Hepatocyte (in vitro differentiated cells): Measurements from ENCODE around the gene SCARF2. TPM values are rescaled to one million over a fixed set of nuclear protein-coding genes. Genes with fewer than 3 reads are reported as not detected.

ENCODE experiments used
- DNase-seq: peaks from one replicate; pipeline ENCODE4 v3.0.0-alpha.2; 2016; ENCODE audit warnings: low spot score
- H2AFZ ChIP-seq: fragments of 200-600 bp; sonication (generic); 2 replicates; pipeline ENCODE4 v1.6.0; 2016; ENCODE audit warnings: antibody characterized with exemption, mild to moderate bottlenecking
- H3K27ac ChIP-seq: fragments of 200-600 bp; sonication (generic); 2 replicates; pipeline ENCODE4 v1.5.1; 2016; ENCODE audit warnings: mild to moderate bottlenecking
- H3K27me3 ChIP-seq: fragments of 200-600 bp; sonication (generic); 2 replicates; pipeline ENCODE4 v1.6.1; 2016
- H3K36me3 ChIP-seq: fragments of 200-600 bp; sonication (generic); replicated peaks from 2 replicates; pipeline ENCODE4 v1.5.1; 2016; ENCODE audit warnings: low read depth; ENCODE audit not compliant: insufficient read depth
- H3K4me1 ChIP-seq: fragments of 200-600 bp; sonication (generic); 2 replicates; pipeline ENCODE4 v1.5.1; 2016; ENCODE audit warnings: mild to moderate bottlenecking, moderate library complexity; ENCODE audit not compliant: insufficient read depth
- H3K4me2 ChIP-seq: fragments of 200-600 bp; sonication (generic); 2 replicates; pipeline ENCODE4 v1.6.0; 2016
- H3K4me3 ChIP-seq: fragments of 200-600 bp; sonication (generic); 2 replicates; pipeline ENCODE4 v1.5.1; 2016; ENCODE audit warnings: mild to moderate bottlenecking
- H3K79me2 ChIP-seq: fragments of 200-600 bp; sonication (generic); 2 replicates; pipeline ENCODE4 v1.6.0; 2017; ENCODE audit warnings: mild to moderate bottlenecking
- H3K9me2 ChIP-seq: fragments of 200-600 bp; sonication (generic); replicated peaks from 2 replicates; pipeline ENCODE4 v1.6.0; 2017; ENCODE audit warnings: mild to moderate bottlenecking; ENCODE audit not compliant: insufficient read depth
- H3K9me3 ChIP-seq: fragments of 200-600 bp; sonication (generic); 2 replicates; pipeline ENCODE4 v1.5.1; 2016; ENCODE audit warnings: low read depth, mild to moderate bottlenecking
- H4K20me1 ChIP-seq: fragments of 200-600 bp; sonication (generic); 2 replicates; pipeline ENCODE4 v1.6.0; 2016; ENCODE audit warnings: mild to moderate bottlenecking; ENCODE audit not compliant: insufficient read depth, poor library complexity, severe bottlenecking
- CTCF ChIP-seq: fragments of 200-600 bp; sonication (generic); IDR thresholded peaks from 2 replicates; pipeline ENCODE4 v1.5.1; 2016; ENCODE audit warnings: antibody characterized with exemption, mild to moderate bottlenecking; ENCODE audit not compliant: poor library complexity
- EZH2 ChIP-seq: fragments of 200-600 bp; sonication (generic); IDR thresholded peaks from 2 replicates; pipeline ENCODE4 v1.6.1; 2016; ENCODE audit warnings: antibody characterized with exemption, mild to moderate bottlenecking, borderline replicate concordance
- EZH2phosphoT487 ChIP-seq: fragments of 200-600 bp; sonication (generic); IDR thresholded peaks from one replicate; pipeline ENCODE4 v1.6.1; 2018; ENCODE audit warnings: antibody characterized with exemption, mild to moderate bottlenecking, low read depth, moderate library complexity; ENCODE audit not compliant: unreplicated experiment, severe bottlenecking
- WGBS: methylation state at CpG from one replicate; pipeline ENCODE4 v1.1.6; 2016; ENCODE audit warnings: low lambda C conversion rate; ENCODE audit errors: missing lambda C conversion rate; 5-methylcytosine and 5-hydroxymethylcytosine counted together
- polyA plus RNA-seq: library from polyadenylated mRNA; unstranded; fragments of >200 nt; fragmentation: Nextera tagmentation; extraction: Ambion mirVana; gene quantifications from 2 replicates; pipeline ENCODE4 v1.2.1, GENCODE V29; 2016
- total RNA-seq: library from RNA; depleted of rRNA; stranded (reverse); fragments of >200 nt; gene quantifications from 2 replicates; pipeline ENCODE4 v1.2.3, GENCODE V29; 2014

SCARF2 gene
- total RNA-seq (14.6 and 19.3 TPM in 2 replicates), polyA plus RNA-seq (35.2 and 39.0 TPM in 2 replicates)

- H3K79me2 ChIP-seq = peaks cover 43% of the 10 kb centered on the region
- 3% methylated on average over 35 of the region's 95 CpGs for WGBS
- no peaks in the 10 kb centered on the region for H3K9me3 ChIP-seq
- H3K4me3 ChIP-seq = peak within 1 kb of the TSS; percentile 89
- peaks cover 26% of the 10 kb centered on the region for H3K4me1 ChIP-seq
- peak within 1 kb of the TSS; percentile 95 for H3K27ac ChIP-seq
- peak; percentile 86 for DNase-seq
- peak within 1 kb of the TSS; percentile 93 for H3K4me2 ChIP-seq
- peaks cover 30% of the 10 kb centered on the region for H4K20me1 ChIP-seq
- H2AFZ ChIP-seq = peak within 1 kb of the TSS; percentile 85
- H3K9me2 ChIP-seq = no peaks in the 10 kb centered on the region
- peaks cover 21% of the 10 kb centered on the region for H3K27me3 ChIP-seq
- TF ChIP-seq CTCF (no peak), EZH2phosphoT487 (no peak), EZH2 (no peak)
- no peaks in the 10 kb centered on the region for H3K36me3 ChIP-seq
Measured at GRCh38 chr22:20437613-20438426, at the start of gene SCARF2. Gene SCARF2 (minus strand): TSS chr22:20437825. CDS start chr22:20437754, 71 bp downstream.

GRCh38 chr22:20486229-20486628 lies 48.6 kb upstream of the SCARF2 start:
- Histone ChIP-seq H3K27me3 (no peaks in the 10 kb centered on the region), H3K9me3 (no peaks in the 10 kb centered on the region), H3K4me2 (no peak overlapping the region), H3K4me3 (no peak overlapping the region), H3K27ac (no peak overlapping the region), H4K20me1 (peaks cover 18% of the 10 kb centered on the region), H3K4me1 (no peaks in the 10 kb centered on the region), H2AFZ (no peak overlapping the region), H3K79me2 (peaks cover 41% of the 10 kb centered on the region), H3K9me2 (no peaks in the 10 kb centered on the region), H3K36me3 (no peaks in the 10 kb centered on the region)
- 94% methylated on average over 2 of the region's 2 CpGs for WGBS
- DNase-seq = no peak
- TF ChIP-seq CTCF (no peak), EZH2 (no peak), EZH2phosphoT487 (no peak)

GRCh38 chr22:20484948-20485683 lies 47.5 kb upstream of the SCARF2 start:
- no peak for TF ChIP-seq EZH2phosphoT487
- no peak for TF ChIP-seq EZH2
- TF ChIP-seq CTCF = no peak
- DNase-seq = no peak
- Histone ChIP-seq H2AFZ (no peak overlapping the region), H3K79me2 (peaks cover 30% of the 10 kb centered on the region), H3K27ac (no peak overlapping the region), H3K4me1 (no peaks in the 10 kb centered on the region), H4K20me1 (peaks cover 13% of the 10 kb centered on the region), H3K4me3 (no peak overlapping the region), H3K9me3 (no peaks in the 10 kb centered on the region), H3K27me3 (no peaks in the 10 kb centered on the region), H3K4me2 (no peak overlapping the region), H3K9me2 (no peaks in the 10 kb centered on the region), H3K36me3 (no peaks in the 10 kb centered on the region)
- 92% methylated on average over 4 of the region's 4 CpGs for WGBS
